ENCODE measurements around the gene SNCA.

Gene SNCA
- total RNA-seq, result 0 to 0.48 (median 0.10) reads per million in 9 experiments

- ATAC-seq (replicated peaks) (peak; percentile 29), DNase-seq (no peak)
- H3K4me1 Mint-ChIP-seq (ENCODE audit: low read depth in 2 of 2), result peaks cover 7 to 14% of the 10 kb centered on the region in 2 donors
- no peak within 1 kb of the TSS for H3K27ac Mint-ChIP-seq
- H3K9me3 Mint-ChIP-seq, result peaks cover 0 to 2% of the 10 kb centered on the region in 2 donors
- no peaks in the 10 kb centered on the region for H3K36me3 Mint-ChIP-seq (ENCODE audit: insufficient read depth)
- peaks cover 65 to 71% of the 10 kb centered on the region in 2 donors for H3K27me3 Mint-ChIP-seq
- peak within 1 kb of the TSS; percentile 67 to 72 for H3K4me3 Mint-ChIP-seq
Measured at GRCh38 chr4:89836897-89837384, at the start of gene SNCA. SNCA (minus strand) TSS chr4:89837161; CDS start chr4:89835667, 1,494 bp downstream.

DNA sequence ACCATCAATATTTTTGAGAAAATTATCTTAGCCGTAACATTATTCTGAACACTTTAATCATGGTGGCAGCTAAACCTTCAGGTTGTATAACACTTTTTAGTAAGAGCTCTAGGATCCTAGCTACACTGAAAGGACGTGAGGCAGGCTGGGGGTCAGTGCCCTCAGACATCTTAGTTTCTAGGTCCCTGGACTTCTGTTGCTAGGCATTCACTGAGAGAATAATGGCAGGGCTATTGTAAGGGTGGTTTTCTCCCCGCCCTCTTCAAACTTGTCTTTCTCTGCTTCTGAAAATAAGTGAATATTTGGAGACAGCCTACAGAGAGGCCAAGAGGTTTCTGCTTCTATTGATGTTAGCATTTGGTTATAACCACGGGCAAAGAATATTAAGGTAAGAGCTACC is 42.3 kb upstream of the SNCA start:
- Mint-ChIP-seq H3K4me3 (no peak overlapping the region), H3K27me3 (peaks cover 0 to 9% of the 10 kb centered on the region in 2 donors), H3K9me3 (no peaks in the 10 kb centered on the region), H3K36me3 (ENCODE audit: insufficient read depth) (no peaks in the 10 kb centered on the region), H3K4me1 (ENCODE audit: low read depth in 2 of 2) (no peaks in the 10 kb centered on the region), H3K27ac (no peak overlapping the region)
- no peak for DNase-seq
- no peak for ATAC-seq (replicated peaks)

DNA sequence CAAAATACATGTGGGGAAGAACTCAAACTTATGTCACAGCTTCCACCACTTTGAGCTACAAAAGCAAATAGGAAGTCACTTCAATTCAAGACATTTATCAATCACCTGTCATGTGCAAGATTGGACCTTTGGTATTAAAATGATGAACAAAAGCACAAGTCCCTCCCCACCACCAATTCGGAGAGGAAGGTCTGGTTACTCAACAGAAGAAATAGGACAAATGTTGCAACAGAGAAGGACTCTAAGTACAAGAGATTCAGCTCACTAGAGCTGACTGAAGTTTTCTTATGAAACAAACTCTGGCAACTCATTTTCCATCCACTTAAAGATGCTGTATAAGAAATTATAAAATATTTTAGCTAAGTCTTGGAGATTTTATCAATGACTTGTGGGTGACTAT is 41.6 kb upstream of the SNCA start:
- H3K27me3 Mint-ChIP-seq, result peaks cover 0 to 9% of the 10 kb centered on the region in 2 donors
- H3K4me3 Mint-ChIP-seq, result no peak overlapping the region
- no peak for DNase-seq

DNA sequence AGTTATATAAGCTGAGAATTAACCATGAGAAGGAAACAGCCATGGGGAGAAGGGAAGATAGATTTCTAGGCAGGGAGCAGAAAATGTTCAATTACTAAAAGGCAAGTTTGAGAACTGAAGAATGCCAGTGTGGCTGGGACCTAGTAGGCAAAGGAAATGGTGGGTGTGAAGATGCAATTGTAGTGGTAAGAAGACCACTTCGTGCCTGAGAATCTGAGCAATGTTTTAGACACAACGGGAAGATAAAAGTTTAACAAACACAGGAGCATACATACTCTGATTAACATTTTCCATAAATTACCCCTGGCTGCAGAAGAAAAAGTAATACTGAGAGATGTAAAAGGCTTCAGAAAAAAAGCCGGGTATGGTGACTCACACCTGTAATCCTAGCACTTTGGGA is 39.6 kb upstream of the SNCA start:
- Mint-ChIP-seq H3K27ac (no peak overlapping the region), H3K27me3 (peaks cover 0 to 9% of the 10 kb centered on the region in 2 donors), H3K4me3 (no peak overlapping the region), H3K4me1 (ENCODE audit: low read depth in 2 of 2) (no peaks in the 10 kb centered on the region), H3K36me3 (ENCODE audit: insufficient read depth) (no peaks in the 10 kb centered on the region), H3K9me3 (no peaks in the 10 kb centered on the region)
- no peak for DNase-seq
- no peak for ATAC-seq (replicated peaks)

More for the DNA sequence above, 41.6 kb upstream of the SNCA start:
- Mint-ChIP-seq H3K4me1 (ENCODE audit: low read depth in 2 of 2) (no peaks in the 10 kb centered on the region), H3K27ac (no peak overlapping the region), H3K9me3 (no peaks in the 10 kb centered on the region), H3K36me3 (ENCODE audit: insufficient read depth) (no peaks in the 10 kb centered on the region)
- ATAC-seq (replicated peaks), result no peak

DNA sequence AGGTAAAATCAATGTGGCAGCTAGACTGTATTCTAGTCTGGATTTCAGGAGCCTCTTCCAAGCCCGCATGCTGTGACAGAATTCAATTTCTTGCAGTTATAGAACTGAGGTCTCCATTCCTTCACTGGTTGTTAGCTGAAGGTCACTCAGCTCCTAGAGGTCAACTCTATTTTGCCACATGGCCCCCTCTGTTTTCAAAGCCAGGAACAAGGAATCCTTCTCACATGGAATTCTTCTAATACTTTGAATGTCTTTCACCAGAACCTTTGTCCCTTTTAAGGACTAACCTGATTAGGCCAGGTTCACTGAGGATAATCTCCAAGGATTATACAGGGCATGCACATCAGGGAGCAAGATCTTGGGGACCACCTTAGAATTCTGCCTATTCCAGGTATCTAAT is 34.2 kb upstream of the SNCA start:
- no peaks in the 10 kb centered on the region for H3K36me3 Mint-ChIP-seq (ENCODE audit: insufficient read depth)
- no peak overlapping the region for H3K4me3 Mint-ChIP-seq
- peaks cover 3 to 14% of the 10 kb centered on the region in 2 donors for H3K27me3 Mint-ChIP-seq
- no peaks in the 10 kb centered on the region for H3K9me3 Mint-ChIP-seq
- no peaks in the 10 kb centered on the region for H3K4me1 Mint-ChIP-seq (ENCODE audit: low read depth in 2 of 2)
- ATAC-seq (replicated peaks), result no peak
- DNase-seq, result no peak
- H3K27ac Mint-ChIP-seq, result no peak overlapping the region

DNA sequence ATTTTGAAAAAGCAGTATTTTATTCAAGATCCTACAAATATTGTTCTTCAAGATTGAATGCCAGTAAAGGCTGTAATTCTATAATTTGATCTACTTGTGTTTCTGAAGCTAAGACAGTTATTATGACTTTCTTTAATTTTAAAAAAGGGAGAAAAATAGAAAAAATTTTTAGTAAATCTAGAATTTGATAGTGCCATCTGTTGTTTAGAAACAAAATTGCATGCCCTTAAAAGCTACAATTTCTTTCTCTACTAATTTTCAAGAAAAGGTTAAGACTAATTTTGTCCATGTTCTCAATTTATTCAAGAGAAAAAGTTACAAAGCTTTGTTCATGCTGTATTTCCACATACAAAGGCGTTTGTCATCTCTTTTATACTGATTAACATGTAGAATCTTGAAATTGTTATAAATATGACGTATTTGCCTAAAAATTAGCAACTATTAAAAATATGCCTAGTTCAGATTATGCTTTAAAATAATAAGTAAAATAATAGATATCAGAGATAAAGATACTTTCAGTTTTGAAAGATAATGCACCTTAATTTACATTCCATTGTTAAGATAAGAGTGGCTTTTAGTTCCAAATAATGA is 32.1 kb upstream of the SNCA start:
- no peaks in the 10 kb centered on the region for H3K9me3 Mint-ChIP-seq
- H3K27ac Mint-ChIP-seq, result no peak overlapping the region
- no peak for ATAC-seq (replicated peaks)
- no peaks in the 10 kb centered on the region for H3K36me3 Mint-ChIP-seq (ENCODE audit: insufficient read depth)
- no peaks in the 10 kb centered on the region for H3K4me1 Mint-ChIP-seq (ENCODE audit: low read depth in 2 of 2)
- peaks cover 14 to 23% of the 10 kb centered on the region in 2 donors for H3K27me3 Mint-ChIP-seq
- no peak for DNase-seq
- no peak overlapping the region for H3K4me3 Mint-ChIP-seq

DNA sequence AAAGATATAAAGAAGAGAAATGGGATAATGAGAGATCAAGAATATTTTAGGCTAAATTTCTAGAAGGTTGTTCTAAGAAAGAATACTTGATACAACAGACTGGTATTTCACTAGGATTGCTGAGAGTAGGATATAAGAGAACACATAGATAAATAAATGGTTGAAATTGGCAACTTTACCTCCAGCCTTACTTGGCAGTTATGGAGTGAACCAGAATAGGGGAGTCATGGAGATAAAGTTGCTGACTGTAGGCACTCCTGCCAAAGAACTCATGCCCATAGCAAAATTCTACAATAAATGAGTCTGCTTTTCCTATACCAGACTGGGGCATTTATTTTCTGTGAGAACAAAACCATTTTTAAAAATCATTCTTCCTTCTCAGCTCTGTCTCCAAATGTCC is 31.3 kb upstream of the SNCA start:
- ATAC-seq (replicated peaks) (no peak), DNase-seq (no peak)
- Mint-ChIP-seq H3K9me3 (no peaks in the 10 kb centered on the region), H3K4me3 (no peak overlapping the region), H3K27ac (no peak overlapping the region), H3K4me1 (ENCODE audit: low read depth in 2 of 2) (no peaks in the 10 kb centered on the region), H3K36me3 (ENCODE audit: insufficient read depth) (no peaks in the 10 kb centered on the region), H3K27me3 (peaks cover 14 to 23% of the 10 kb centered on the region in 2 donors)

DNA sequence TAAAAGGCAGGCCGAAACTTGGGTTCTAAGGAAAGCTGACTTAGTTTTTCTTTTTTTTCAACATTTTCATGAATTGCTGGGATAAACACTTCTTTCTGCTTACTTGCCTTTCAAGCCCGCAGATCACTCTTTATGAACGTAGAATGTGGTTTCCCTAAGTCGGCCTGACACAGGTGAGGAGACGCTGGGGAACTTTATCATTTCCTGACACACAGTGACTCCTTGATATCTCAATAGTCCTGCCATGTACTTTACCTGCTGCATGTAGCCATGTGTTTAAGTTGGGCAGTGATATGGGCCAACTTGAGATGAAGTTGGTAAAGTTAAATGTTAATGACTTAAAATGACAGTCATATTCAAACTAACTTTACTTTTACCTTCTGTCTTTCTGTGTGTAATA is 26.6 kb upstream of the SNCA start:
- no peaks in the 10 kb centered on the region for H3K9me3 Mint-ChIP-seq
- H3K36me3 Mint-ChIP-seq (ENCODE audit: insufficient read depth), result no peaks in the 10 kb centered on the region
- no peak overlapping the region for H3K27ac Mint-ChIP-seq
- H3K4me1 Mint-ChIP-seq (ENCODE audit: low read depth in 2 of 2), result no peaks in the 10 kb centered on the region
- no peak for DNase-seq
- ATAC-seq (replicated peaks), result no peak
- H3K27me3 Mint-ChIP-seq, result peaks cover 14 to 30% of the 10 kb centered on the region in 2 donors
- H3K4me3 Mint-ChIP-seq, result no peak overlapping the region

DNA sequence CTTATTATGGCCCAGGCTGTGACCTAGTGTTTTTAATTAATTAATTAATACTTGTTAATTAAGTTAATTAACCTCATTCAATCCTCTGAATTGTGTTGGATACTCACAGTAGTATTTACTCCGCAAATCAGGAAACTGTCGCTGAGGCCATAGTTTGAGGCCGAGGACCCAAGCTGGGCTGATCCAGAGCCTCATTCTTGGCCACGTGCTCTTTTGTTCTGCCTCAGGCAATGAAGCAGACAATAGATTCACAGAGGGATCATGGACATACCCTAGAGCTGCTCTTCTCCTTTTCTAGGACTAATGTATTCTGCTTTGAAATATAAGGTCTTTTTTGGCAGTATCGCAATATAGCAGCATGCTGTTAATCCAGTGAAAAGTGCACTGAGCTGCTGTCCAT is 24.0 kb upstream of the SNCA start:
- Mint-ChIP-seq H3K4me1 (ENCODE audit: low read depth in 2 of 2) (no peaks in the 10 kb centered on the region), H3K4me3 (no peak overlapping the region), H3K36me3 (ENCODE audit: insufficient read depth) (no peaks in the 10 kb centered on the region), H3K27ac (no peak overlapping the region), H3K9me3 (no peaks in the 10 kb centered on the region), H3K27me3 (peaks cover 17 to 22% of the 10 kb centered on the region in 2 donors)
- ATAC-seq (replicated peaks), result no peak
- no peak for DNase-seq

DNA sequence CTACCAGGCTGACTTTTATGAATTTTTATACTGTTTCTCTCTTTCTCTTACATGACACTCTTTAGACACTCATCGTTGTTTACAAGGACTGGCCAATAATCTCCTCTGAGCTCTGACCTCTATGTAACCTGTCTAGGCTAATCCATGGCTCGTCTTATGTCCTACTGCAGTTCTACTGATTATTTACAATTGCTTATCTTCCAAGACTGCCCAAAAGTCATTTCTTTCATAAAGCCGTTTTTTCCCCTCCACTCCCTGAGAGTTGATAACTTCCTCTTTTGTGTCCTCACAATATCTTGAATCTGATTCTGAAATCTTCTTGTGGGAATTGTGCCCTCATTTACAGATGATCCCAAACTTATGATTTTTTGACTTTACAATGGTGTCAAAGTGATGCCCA is 18.3 kb upstream of the SNCA start:
- H3K4me1 Mint-ChIP-seq (ENCODE audit: low read depth in 2 of 2), result no peaks in the 10 kb centered on the region
- H3K36me3 Mint-ChIP-seq (ENCODE audit: insufficient read depth), result no peaks in the 10 kb centered on the region
- peaks cover 22 to 31% of the 10 kb centered on the region in 2 donors for H3K27me3 Mint-ChIP-seq
- H3K27ac Mint-ChIP-seq, result no peak overlapping the region
- ATAC-seq (replicated peaks) (no peak), DNase-seq (no peak)
- H3K4me3 Mint-ChIP-seq, result no peak overlapping the region
- H3K9me3 Mint-ChIP-seq, result peaks cover 0 to 4% of the 10 kb centered on the region in 2 donors

GRCh38 chr4:89847571-89848325 is 10.8 kb upstream of the SNCA start:
- no peak overlapping the region for H3K27ac Mint-ChIP-seq
- H3K4me1 Mint-ChIP-seq (ENCODE audit: low read depth in 2 of 2), result no peaks in the 10 kb centered on the region
- no peak overlapping the region for H3K4me3 Mint-ChIP-seq
- DNase-seq (no peak), ATAC-seq (replicated peaks) (no peak)
- H3K27me3 Mint-ChIP-seq, result peaks cover 13 to 16% of the 10 kb centered on the region in 2 donors
- H3K36me3 Mint-ChIP-seq (ENCODE audit: insufficient read depth), result no peaks in the 10 kb centered on the region
- peaks cover 4 to 7% of the 10 kb centered on the region in 2 donors for H3K9me3 Mint-ChIP-seq

GRCh38 chr4:89839558-89839957 is 2.6 kb upstream of the SNCA start:
- no peak overlapping the region for H3K27ac Mint-ChIP-seq
- H3K36me3 Mint-ChIP-seq (ENCODE audit: insufficient read depth), result no peaks in the 10 kb centered on the region
- DNase-seq (no peak), ATAC-seq (replicated peaks) (no peak)
- peaks cover 60 to 71% of the 10 kb centered on the region in 2 donors for H3K27me3 Mint-ChIP-seq
- peaks cover 7 to 14% of the 10 kb centered on the region in 2 donors for H3K4me1 Mint-ChIP-seq (ENCODE audit: low read depth in 2 of 2)
- no peak overlapping the region for H3K4me3 Mint-ChIP-seq
- H3K9me3 Mint-ChIP-seq, result peaks cover 0 to 2% of the 10 kb centered on the region in 2 donors

- peak overlapping the region; percentile 67 to 72 for H3K4me3 Mint-ChIP-seq
- peaks cover 71% of the 10 kb centered on the region in 2 donors for H3K27me3 Mint-ChIP-seq
- H3K4me1 Mint-ChIP-seq (ENCODE audit: low read depth in 2 of 2), result peaks cover 7 to 14% of the 10 kb centered on the region in 2 donors
- H3K27ac Mint-ChIP-seq, result no peak overlapping the region
- DNase-seq (no peak), ATAC-seq (replicated peaks) (no peak)
- H3K9me3 Mint-ChIP-seq, result peaks cover 0 to 2% of the 10 kb centered on the region in 2 donors
- no peaks in the 10 kb centered on the region for H3K36me3 Mint-ChIP-seq (ENCODE audit: insufficient read depth)
Measured at GRCh38 chr4:89837993-89838390, 1.0 kb upstream of the SNCA start.

All from effector memory CD8-positive, alpha-beta T cell (primary cell).